H1 (cell line): Measurements from ENCODE around the gene SNX20. TPM values are rescaled to one million over a fixed set of nuclear protein-coding genes. Genes with fewer than 3 reads are reported as not detected.

Experiments used
- CTCF ChIA-PET: fragments of 300-600 bp; sonication (Branson Sonifier 250); formaldehyde crosslinking; loops from one replicate; lab custom pipeline; 2021; ENCODE audit not compliant: partially characterized antibody; lab: Charles Lee
- POLR2A ChIA-PET: fragments of 300-600 bp; sonication (Branson Sonifier 250); formaldehyde crosslinking; loops from one replicate; lab custom pipeline; 2021; ENCODE audit warnings: inconsistent platforms; ENCODE audit not compliant: partially characterized antibody; lab: Charles Lee
- DNase-seq, 2 experiments: peaks; one replicate each; pipeline versions ENCODE4 v3.0.0 to v3.0.0-alpha.2; 2010 to 2022; ENCODE audit warnings: low spot score in 2 of 2, low read depth in 1 of 2, mixed read lengths in 1 of 2
- FAIRE-seq: peaks from 2 replicates; lab custom pipeline; 2011; peaks lifted over from hg19 to GRCh38; lab: Jason Lieb, UNC
- H2AFZ ChIP-seq: 2 replicates; pipeline ENCODE4 v1.8.1; 2012; ENCODE audit warnings: low read length, inconsistent platforms
- H2AK5ac ChIP-seq: 2 replicates; pipeline ENCODE4 v1.6.1; 2013; ENCODE audit warnings: low read depth, low read length
- H2BK120ac ChIP-seq: replicated peaks from 2 replicates; pipeline ENCODE3; 2013; ENCODE audit warnings: low read depth, low read length, inconsistent platforms
- H2BK12ac ChIP-seq: 2 replicates; pipeline ENCODE4 v1.6.1; 2013; ENCODE audit warnings: low read depth, low read length
- H2BK15ac ChIP-seq: 2 replicates; pipeline ENCODE4 v1.6.1; 2013; ENCODE audit warnings: low read length
- H2BK20ac ChIP-seq: 2 replicates; pipeline ENCODE4 v1.6.1; 2013; ENCODE audit warnings: low read length
- H2BK5ac ChIP-seq: 2 replicates; pipeline ENCODE4 v1.6.1; 2013; ENCODE audit warnings: low read depth, low read length
- H3K14ac ChIP-seq: 2 replicates; pipeline ENCODE4 v1.6.1; 2013; ENCODE audit warnings: inconsistent platforms; ENCODE audit not compliant: insufficient read length
- H3K18ac ChIP-seq: 2 replicates; pipeline ENCODE4 v1.6.1; 2013; ENCODE audit warnings: low read length; ENCODE audit errors: extremely low read depth
- H3K23ac ChIP-seq: 2 replicates; pipeline ENCODE4 v1.6.1; 2013; ENCODE audit warnings: inconsistent platforms; ENCODE audit not compliant: insufficient read length
- H3K23me2 ChIP-seq: 2 replicates; pipeline ENCODE4 v1.6.1; 2013; ENCODE audit warnings: low read depth, low read length
- H3K27ac ChIP-seq: 2 replicates; pipeline ENCODE4 v1.6.1; 2011; ENCODE audit warnings: low read depth, low read length, inconsistent platforms
- H3K27me3 ChIP-seq, 4 experiments: replicated peaks in 1 of 4; 1 replicate in 1 of 4; 2 replicates in 3 of 4; pipeline versions ENCODE4 v1.6.1 to v1.8.1; 2011 to 2013; ENCODE audit warnings: low read length in 3 of 4, mild to moderate bottlenecking in 3 of 4, inconsistent platforms in 2 of 4, mixed read lengths in 2 of 4, moderate library complexity in 1 of 4; ENCODE audit not compliant: control insufficient read depth in 3 of 4, insufficient read depth in 3 of 4; ENCODE audit errors: extremely low read depth in 1 of 4
- H3K36me3 ChIP-seq, 4 experiments: 2 replicates each; pipeline versions ENCODE4 v1.6.1 to v1.8.1; 2011 to 2013; ENCODE audit warnings: mild to moderate bottlenecking in 4 of 4, low read length in 3 of 4, moderate library complexity in 2 of 4, control low read depth in 1 of 4, inconsistent platforms in 1 of 4; ENCODE audit not compliant: insufficient read depth in 4 of 4, control insufficient read depth in 2 of 4
- H3K4ac ChIP-seq: replicated peaks from 2 replicates; pipeline ENCODE3; 2013; ENCODE audit warnings: low read length, low read depth, mixed read lengths, inconsistent platforms; ENCODE audit not compliant: insufficient read length
- H3K4me1 ChIP-seq, 4 experiments: replicated peaks in 1 of 4; 1 replicate in 1 of 4; 2 replicates in 3 of 4; pipeline versions ENCODE4 v1.6.1 to v1.8.1; 2011 to 2013; ENCODE audit warnings: low read length in 3 of 4, inconsistent platforms in 2 of 4, mixed read lengths in 1 of 4; ENCODE audit not compliant: insufficient read depth in 4 of 4, control insufficient read depth in 3 of 4
- H3K4me2 ChIP-seq, 2 experiments: 2 replicates each; pipeline versions ENCODE4 v1.6.1 to v1.8.1; 2011 to 2013; ENCODE audit warnings: low read depth in 2 of 2, low read length in 2 of 2, control low read depth in 1 of 2, inconsistent platforms in 1 of 2, mild to moderate bottlenecking in 1 of 2; ENCODE audit not compliant: insufficient read depth in 1 of 2
- H3K4me3 ChIP-seq, 4 experiments: fragments of 200-600, 300-600 bp in 1 of 4; sonication (generic), shearing (Covaris generic), sonication (Bioruptor Twin) in 1 of 4; 2 replicates each; pipeline versions ENCODE4 v1.5.1 to v1.8.1; 2011 to 2016; ENCODE audit warnings: low read length in 4 of 4, low read depth in 3 of 4, control low read depth in 2 of 4, inconsistent platforms in 2 of 4, mild to moderate bottlenecking in 2 of 4, mixed read lengths in 1 of 4, moderate library complexity in 1 of 4; ENCODE audit not compliant: insufficient read depth in 2 of 4; ENCODE audit errors: extremely low read depth in 1 of 4
- H3K56ac ChIP-seq: replicated peaks from 2 replicates; pipeline ENCODE3; 2013; ENCODE audit warnings: low read depth, mild to moderate bottlenecking, mixed read lengths, low read length, inconsistent platforms; ENCODE audit not compliant: insufficient read length
- H3K79me1 ChIP-seq: 2 replicates; pipeline ENCODE4 v1.6.1; 2013; ENCODE audit warnings: low read depth, low read length, control low read depth
- H3K79me2 ChIP-seq, 2 experiments: 2 replicates each; pipeline versions ENCODE4 v1.6.1 to v1.8.1; 2012 to 2013; ENCODE audit warnings: low read length in 2 of 2, mild to moderate bottlenecking in 2 of 2, inconsistent platforms in 1 of 2; ENCODE audit not compliant: insufficient read depth in 2 of 2, control insufficient read depth in 1 of 2
- H3K9ac ChIP-seq, 4 experiments: replicated peaks in 1 of 4; 1 replicate in 1 of 4; 2 replicates in 3 of 4; pipeline versions ENCODE4 v1.6.1 to v1.8.1; 2011 to 2013; ENCODE audit warnings: low read depth in 3 of 4, low read length in 3 of 4, control low read depth in 2 of 4, mild to moderate bottlenecking in 2 of 4, moderate library complexity in 2 of 4, inconsistent platforms in 1 of 4; ENCODE audit errors: extremely low read depth in 1 of 4
- H3K9me3 ChIP-seq, 2 experiments: 2 replicates each; pipeline versions ENCODE4 v1.6.1 to v1.8.1; 2012 to 2013; ENCODE audit warnings: mild to moderate bottlenecking in 2 of 2, moderate library complexity in 2 of 2, control low read depth in 1 of 2, inconsistent platforms in 1 of 2, low read depth in 1 of 2, low read length in 1 of 2, mixed read lengths in 1 of 2; ENCODE audit not compliant: insufficient read depth in 2 of 2
- H4K20me1 ChIP-seq, 2 experiments: replicated peaks in 1 of 2; 2 replicates each; pipeline versions ENCODE3 to v1.8.1; 2011 to 2013; ENCODE audit warnings: inconsistent platforms in 2 of 2, low read length in 2 of 2, mild to moderate bottlenecking in 1 of 2; ENCODE audit not compliant: insufficient read depth in 2 of 2, control insufficient read depth in 1 of 2
- H4K5ac ChIP-seq: 2 replicates; pipeline ENCODE4 v1.6.1; 2013; ENCODE audit warnings: low read length, low read depth, mixed read lengths, inconsistent platforms; ENCODE audit not compliant: insufficient read length
- H4K8ac ChIP-seq: 2 replicates; pipeline ENCODE4 v1.8.0; 2013; ENCODE audit warnings: mild to moderate bottlenecking, moderate library complexity, low read length, inconsistent platforms; ENCODE audit not compliant: insufficient read depth; ENCODE audit errors: extremely low read depth
- H4K91ac ChIP-seq: replicated peaks from 2 replicates; pipeline ENCODE3; 2013; ENCODE audit warnings: low read length, mixed read lengths, inconsistent platforms; ENCODE audit not compliant: insufficient read length
- GTF2F1 ChIP-seq: IDR thresholded peaks from 2 replicates; pipeline ENCODE4 v1.6.1; 2012; ENCODE audit warnings: low read depth, low read length, improper control_type of control experiment, borderline replicate concordance
- HDAC6 ChIP-seq: IDR thresholded peaks from one replicate; pipeline ENCODE4 v1.7.1; 2012; ENCODE audit warnings: low read depth, mild to moderate bottlenecking, inconsistent platforms, low read length, moderate library complexity
- WGBS, 2 experiments: shearing (Covaris generic) in 1 of 2; methylation state at CpG; one replicate each; pipeline versions ENCODE4 v1.1.6 to v1.1.7; 2013 to 2015; ENCODE audit warnings: low lambda C conversion rate in 2 of 2, mixed read lengths in 2 of 2, inconsistent platforms in 1 of 2, low coverage in 1 of 2, missing lambda C conversion rate in 1 of 2; ENCODE audit not compliant: insufficient replicate concordance in 2 of 2, insufficient coverage in 1 of 2, insufficient read length in 1 of 2; ENCODE audit errors: extremely low coverage in 1 of 2, missing lambda C conversion rate in 1 of 2; 5-methylcytosine and 5-hydroxymethylcytosine counted together
- polyA plus RNA-seq, 7 experiments: library from polyadenylated mRNA; depleted of rRNA in 3 of 7; stranded (reverse) in 5 of 7; unstranded in 2 of 7; fragments of >200 nt in 5 of 7; fragments of 200-250 nt in 2 of 7; gene quantifications; 1 replicate in 5 of 7; 2 replicates in 1 of 7; 4 replicates in 1 of 7; pipeline versions ENCODE4 v1.2.1 to v1.2.3, GENCODE V29; 2011 to 2013; ENCODE audit warnings: missing spikeins in 2 of 7, mixed read lengths in 2 of 7
- total RNA-seq: library from RNA; stranded (reverse); fragmentation: NEBNext Ultra II Directional; extraction: Animal tissue kit (Norgen Biotek cat#: 25700); gene quantifications from 2 replicates; pipeline ENCODE4 v1.2.1, GENCODE V29; 2021

Gene SNX20
- total and polyA plus RNA-seq, 2 of the 8 experiments (the other 6 are each of a cell fraction or from before 2014, with no cell fraction given), result not detected

- Histone ChIP-seq H3K79me2 (no peaks in the 10 kb centered on the region), H2BK15ac (no peak overlapping the region), H3K27ac (no peak overlapping the region), H3K18ac (no peak overlapping the region), H3K14ac (no peak overlapping the region), H3K27me3 (peaks cover 0 to 2% (median under 1%) of the 10 kb centered on the region in 4 experiments; a peak in 3 of 7 replicates), H3K4me3 (no peak overlapping the region), H3K9me3 (no peaks in the 10 kb centered on the region), H3K4me2 (no peak overlapping the region), H3K4me1 (peaks cover 0 to 5% (median 0%) of the 10 kb centered on the region in 4 experiments; a peak in 2 of 7 replicates), H3K23me2 (no peaks in the 10 kb centered on the region), H4K8ac (peak overlapping the region; percentile 8; the same call in 1 of the 2 replicates), H4K20me1 (no peaks in the 10 kb centered on the region), H4K5ac (no peak overlapping the region), H2BK5ac (no peak overlapping the region), H3K23ac (no peak overlapping the region), H2BK12ac (no peak overlapping the region), H3K56ac (no peak overlapping the region), H3K9ac (no peak overlapping the region), H3K79me1 (no peaks in the 10 kb centered on the region), H3K4ac (no peak overlapping the region), H2AFZ (no peak overlapping the region), H2AK5ac (no peak overlapping the region), H3K36me3 (no peaks in the 10 kb centered on the region), H2BK20ac (no peak overlapping the region), H4K91ac (no peak overlapping the region)
- WGBS, 2 experiments, result 88% methylated on average over 15 of the region's 15 CpGs; no CpG with 5 or more reads in 1 of the 2 experiments
- FAIRE-seq, result no peak
- POLR2A ChIA-PET, result no interaction called here
- CTCF ChIA-PET, result interaction anchor here (0.5 to 3.3 kb wide), 10 partner anchors 9 to 368 kb away, joined by 3 to 15 read pairs (median 3); no protein-coding TSS in a partner anchor
- TF ChIP-seq GTF2F1 (no peak), HDAC6 (no peak)
- TF ChIP-seq, all 59 proteins: peak for 0
- no peak for DNase-seq
- no peak overlapping the region for H2BK120ac ChIP-seq
These were observed 39.9 kb downstream of the SNX20 start for GRCh38 chr16:50640919-50641817.
